Hematopoietic multipotent progenitor cell treated with erythropoietin and hydrocortisone succinate and interleukin-3 and kit ligand, for 15 days (in vitro differentiated cells): Measurements from ENCODE around the gene KRTAP4-4.
"Not testable (repeated sequence)": the region's sequence is repeated elsewhere in the genome, so short reads cannot be mapped to it uniquely, and the experiment has no call there.

Source experiments
- DNase-seq: peaks from one replicate; pipeline ENCODE4 v3.0.0-alpha.2; 2015; ENCODE audit warnings: low spot score

The KRTAP4-4 gene

GRCh38 chr17:41160648-41161047 is at the start of gene KRTAP4-4:
Gene KRTAP4-4, minus strand, starts transcription at chr17:41160748. Its CDS starts 57 bp downstream, at chr17:41160691.
- DNase-seq, result no peak

GRCh38 chr17:41199421-41200078 is 39.0 kb upstream of the KRTAP4-4 start:
- DNase-seq, result no peak

GRCh38 chr17:41196068-41196467 is 35.5 kb upstream of the KRTAP4-4 start:
- DNase-seq, result no peak

GRCh38 chr17:41190328-41190727 is 29.8 kb upstream of the KRTAP4-4 start:
- no peak for DNase-seq

GRCh38 chr17:41189837-41190318 is 29.3 kb upstream of the KRTAP4-4 start, which contains the start of gene KRTAP9-1:
Gene KRTAP9-1, plus strand, starts transcription at chr17:41189887. Its CDS starts 0 bp downstream, at chr17:41189887.
- DNase-seq, result not testable (repeated sequence)

- DNase-seq, result no peak
These were observed 26.3 kb upstream of the KRTAP4-4 start for GRCh38 chr17:41186872-41187271.

GRCh38 chr17:41185001-41185400 is 24.5 kb upstream of the KRTAP4-4 start:
- DNase-seq, result no peak

- no peak for DNase-seq
These were observed 24.0 kb upstream of the KRTAP4-4 start, which contains the start of gene KRTAP4-1 for GRCh38 chr17:41184480-41184961. Gene KRTAP4-1, minus strand, starts transcription at chr17:41184911. Its CDS starts 57 bp downstream, at chr17:41184854.

GRCh38 chr17:41178843-41179616 is 18.5 kb upstream of the KRTAP4-4 start:
- no peak for DNase-seq

- DNase-seq, result no peak
These were observed 17.8 kb upstream of the KRTAP4-4 start for GRCh38 chr17:41178341-41178740.

GRCh38 chr17:41177727-41178271 is 17.3 kb upstream of the KRTAP4-4 start, which contains the start of gene KRTAP4-2:
Gene KRTAP4-2, minus strand, starts transcription at chr17:41178221. Its CDS starts 57 bp downstream, at chr17:41178164.
- DNase-seq, result no peak

- no peak for DNase-seq
These were observed 16.3 kb upstream of the KRTAP4-4 start for GRCh38 chr17:41176744-41177387.

GRCh38 chr17:41171886-41172285 is 11.3 kb upstream of the KRTAP4-4 start:
- DNase-seq, result no peak

- DNase-seq, result no peak
These were observed 7.6 kb upstream of the KRTAP4-4 start, which contains the start of gene KRTAP4-3 for GRCh38 chr17:41168121-41168520. Gene KRTAP4-3, minus strand, starts transcription at chr17:41168221. Its CDS starts 49 bp downstream, at chr17:41168172.

GRCh38 chr17:41167561-41167960 is 7.0 kb upstream of the KRTAP4-4 start:
- DNase-seq, result no peak

- DNase-seq, result no peak
These were observed 3.3 kb upstream of the KRTAP4-4 start for GRCh38 chr17:41163828-41164227.

- DNase-seq, result not testable (repeated sequence)
These were observed 358 bp downstream of the KRTAP4-4 start for GRCh38 chr17:41160190-41160589.

GRCh38 chr17:41153856-41154255 is 6.7 kb downstream of the KRTAP4-4 start:
- no peak for DNase-seq

GRCh38 chr17:41151525-41151924 is 9.0 kb downstream of the KRTAP4-4 start:
- DNase-seq, result no peak

- DNase-seq, result no peak
These were observed 10.5 kb downstream of the KRTAP4-4 start for GRCh38 chr17:41150026-41150425.

GRCh38 chr17:41149652-41149985 is 10.9 kb downstream of the KRTAP4-4 start, which contains the start of gene KRTAP4-5:
Gene KRTAP4-5, minus strand, starts transcription at chr17:41149825. Its CDS starts 58 bp downstream, at chr17:41149767.
- DNase-seq, result no peak
